ENCODE measurements around the gene BAIAP3.

DNA sequence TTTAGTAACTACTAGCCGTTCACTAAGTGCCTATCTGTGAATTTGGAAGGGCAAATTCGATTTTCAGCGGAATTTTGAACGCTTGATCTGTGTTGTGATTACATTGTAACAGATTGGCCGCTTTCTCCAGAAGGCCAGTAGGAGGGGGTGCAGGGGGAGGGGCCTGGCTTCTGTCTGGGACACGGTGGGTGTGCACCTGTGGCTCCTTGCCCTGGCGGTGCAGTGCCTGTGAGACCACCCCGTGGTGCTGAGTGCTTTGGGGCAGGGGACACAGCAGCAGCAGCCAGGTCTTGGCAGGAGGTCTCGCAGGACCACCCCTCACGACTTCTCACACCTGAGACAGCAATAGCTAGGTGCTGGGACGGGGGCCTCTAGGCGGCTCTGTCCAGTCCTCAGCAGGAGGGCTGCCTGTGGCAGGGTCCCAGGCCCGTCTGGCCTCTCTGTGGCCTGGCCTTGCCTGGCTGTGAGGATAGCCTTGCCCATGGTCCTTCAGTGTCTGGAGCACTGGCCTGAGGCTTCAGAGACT is 22.2 kb upstream of the BAIAP3 start:
- TF ChIP-seq, protein P1, sequence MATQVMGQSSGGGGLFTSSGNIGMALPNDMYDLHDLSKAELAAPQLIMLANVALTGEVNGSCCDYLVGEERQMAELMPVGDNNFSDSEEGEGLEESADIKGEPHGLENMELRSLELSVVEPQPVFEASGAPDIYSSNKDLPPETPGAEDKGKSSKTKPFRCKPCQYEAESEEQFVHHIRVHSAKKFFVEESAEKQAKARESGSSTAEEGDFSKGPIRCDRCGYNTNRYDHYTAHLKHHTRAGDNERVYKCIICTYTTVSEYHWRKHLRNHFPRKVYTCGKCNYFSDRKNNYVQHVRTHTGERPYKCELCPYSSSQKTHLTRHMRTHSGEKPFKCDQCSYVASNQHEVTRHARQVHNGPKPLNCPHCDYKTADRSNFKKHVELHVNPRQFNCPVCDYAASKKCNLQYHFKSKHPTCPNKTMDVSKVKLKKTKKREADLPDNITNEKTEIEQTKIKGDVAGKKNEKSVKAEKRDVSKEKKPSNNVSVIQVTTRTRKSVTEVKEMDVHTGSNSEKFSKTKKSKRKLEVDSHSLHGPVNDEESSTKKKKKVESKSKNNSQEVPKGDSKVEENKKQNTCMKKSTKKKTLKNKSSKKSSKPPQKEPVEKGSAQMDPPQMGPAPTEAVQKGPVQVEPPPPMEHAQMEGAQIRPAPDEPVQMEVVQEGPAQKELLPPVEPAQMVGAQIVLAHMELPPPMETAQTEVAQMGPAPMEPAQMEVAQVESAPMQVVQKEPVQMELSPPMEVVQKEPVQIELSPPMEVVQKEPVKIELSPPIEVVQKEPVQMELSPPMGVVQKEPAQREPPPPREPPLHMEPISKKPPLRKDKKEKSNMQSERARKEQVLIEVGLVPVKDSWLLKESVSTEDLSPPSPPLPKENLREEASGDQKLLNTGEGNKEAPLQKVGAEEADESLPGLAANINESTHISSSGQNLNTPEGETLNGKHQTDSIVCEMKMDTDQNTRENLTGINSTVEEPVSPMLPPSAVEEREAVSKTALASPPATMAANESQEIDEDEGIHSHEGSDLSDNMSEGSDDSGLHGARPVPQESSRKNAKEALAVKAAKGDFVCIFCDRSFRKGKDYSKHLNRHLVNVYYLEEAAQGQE (IDR thresholded peaks at IDR 0.05; ENCODE audit: borderline replicate concordance), result no peak
- TF ChIP-seq, protein P2, sequence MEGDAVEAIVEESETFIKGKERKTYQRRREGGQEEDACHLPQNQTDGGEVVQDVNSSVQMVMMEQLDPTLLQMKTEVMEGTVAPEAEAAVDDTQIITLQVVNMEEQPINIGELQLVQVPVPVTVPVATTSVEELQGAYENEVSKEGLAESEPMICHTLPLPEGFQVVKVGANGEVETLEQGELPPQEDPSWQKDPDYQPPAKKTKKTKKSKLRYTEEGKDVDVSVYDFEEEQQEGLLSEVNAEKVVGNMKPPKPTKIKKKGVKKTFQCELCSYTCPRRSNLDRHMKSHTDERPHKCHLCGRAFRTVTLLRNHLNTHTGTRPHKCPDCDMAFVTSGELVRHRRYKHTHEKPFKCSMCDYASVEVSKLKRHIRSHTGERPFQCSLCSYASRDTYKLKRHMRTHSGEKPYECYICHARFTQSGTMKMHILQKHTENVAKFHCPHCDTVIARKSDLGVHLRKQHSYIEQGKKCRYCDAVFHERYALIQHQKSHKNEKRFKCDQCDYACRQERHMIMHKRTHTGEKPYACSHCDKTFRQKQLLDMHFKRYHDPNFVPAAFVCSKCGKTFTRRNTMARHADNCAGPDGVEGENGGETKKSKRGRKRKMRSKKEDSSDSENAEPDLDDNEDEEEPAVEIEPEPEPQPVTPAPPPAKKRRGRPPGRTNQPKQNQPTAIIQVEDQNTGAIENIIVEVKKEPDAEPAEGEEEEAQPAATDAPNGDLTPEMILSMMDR (IDR thresholded peaks at IDR 0.05; ENCODE audit: poor library complexity, severe bottlenecking), result no peak
- TF ChIP-seq POLR2AphosphoS5 (IDR thresholded peaks at IDR 0.05), result no peak
- no peak for TF ChIP-seq TAF1 (IDR thresholded peaks at IDR 0.05; ENCODE audit: low read depth)
- no peak for TF ChIP-seq EZH2 (IDR thresholded peaks at IDR 0.05; ENCODE audit: borderline replicate concordance, insufficient read depth, low read length, poor library complexity, severe bottlenecking)
- TF ChIP-seq RAD21 (conservative IDR thresholded peaks at IDR 0.05), result no peak
- no peak for TF ChIP-seq EP300 (conservative IDR thresholded peaks at IDR 0.05; ENCODE audit: poor library complexity, severe bottlenecking)

Measured in neural cell (in vitro differentiated cells).